Hematopoietic multipotent progenitor cell treated with erythropoietin and hydrocortisone succinate and interleukin-3 and kit ligand, for 4 days (in vitro differentiated cells): Measurements from ENCODE around the gene RGS12.

ENCODE experiments used
- DNase-seq: peaks from one replicate; pipeline ENCODE4 v3.0.0-alpha.2; 2015

The RGS12 gene

GRCh38 chr4:3311489-3312171 lies 18.8 kb downstream of the RGS12 start:
- no peak for DNase-seq

DNA sequence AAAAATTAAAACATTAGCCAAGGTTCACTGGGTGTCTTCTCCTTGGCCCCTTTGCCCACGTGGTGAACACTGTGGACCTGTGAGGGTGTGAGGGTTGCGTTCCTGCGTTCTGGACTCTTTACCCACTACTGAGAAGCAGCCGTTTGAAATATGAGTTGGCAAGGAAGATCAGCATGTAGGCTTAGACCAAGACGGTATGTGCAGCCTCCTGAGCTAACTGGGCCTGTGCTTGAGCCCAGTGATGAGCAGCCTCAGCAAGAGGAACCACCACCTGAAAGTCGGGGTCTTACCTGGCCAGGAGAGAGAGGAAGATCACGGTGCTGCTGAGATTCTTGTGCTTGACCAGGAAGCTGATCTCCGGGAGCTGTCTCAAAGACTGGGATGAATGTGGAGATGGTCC lies 19.5 kb downstream of the RGS12 start:
- DNase-seq: no peak

DNA sequence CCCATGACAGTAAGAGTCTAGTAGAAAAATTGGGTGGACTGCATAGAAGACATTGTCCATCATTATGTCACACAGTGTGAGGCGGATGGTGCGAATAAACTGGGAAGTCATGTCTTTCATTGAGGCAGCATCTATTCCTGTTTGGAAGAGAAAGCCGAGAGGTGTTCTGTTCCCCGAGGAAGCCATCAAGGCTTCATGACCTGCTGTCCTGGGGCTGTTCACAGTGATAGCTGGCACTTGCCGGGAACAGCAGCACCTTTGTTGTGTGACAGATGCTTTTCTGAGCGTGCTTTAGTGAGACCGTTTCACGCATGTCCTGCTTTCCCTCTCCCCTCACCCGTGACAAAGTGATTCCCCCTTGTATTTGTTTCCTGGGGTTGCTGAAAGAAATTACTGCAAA lies 20.3 kb downstream of the RGS12 start:
- no peak for DNase-seq

GRCh38 chr4:3313556-3314228 lies 20.9 kb downstream of the RGS12 start:
- DNase-seq: no peak

DNA sequence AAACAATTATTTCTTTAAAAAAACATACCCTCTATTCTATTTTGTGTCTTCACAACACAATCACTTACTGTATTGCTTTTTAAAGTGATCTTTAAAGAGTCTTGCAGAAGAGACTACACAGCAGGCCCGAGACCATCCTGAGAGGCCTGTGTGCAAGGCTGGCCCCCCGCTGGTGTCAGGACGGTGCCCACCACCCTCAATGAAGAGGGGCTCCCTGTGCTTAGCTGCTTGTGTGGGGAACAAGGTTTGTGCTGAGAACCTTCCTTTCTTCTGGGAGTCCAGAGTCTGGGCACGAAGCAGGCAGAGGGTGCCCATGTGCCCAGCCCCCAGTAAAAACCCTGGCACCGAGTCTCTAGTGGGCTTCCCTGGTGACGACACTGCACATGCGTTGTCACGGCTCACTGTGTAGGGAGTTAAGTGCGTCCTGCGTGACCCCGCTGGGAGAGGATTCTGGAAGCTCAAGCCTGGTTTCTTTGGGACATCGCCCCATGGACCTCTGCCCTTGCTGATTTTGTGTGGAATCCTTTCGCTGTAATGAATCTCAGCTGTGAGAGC lies 22.0 kb downstream of the RGS12 start:
- DNase-seq: no peak

DNA sequence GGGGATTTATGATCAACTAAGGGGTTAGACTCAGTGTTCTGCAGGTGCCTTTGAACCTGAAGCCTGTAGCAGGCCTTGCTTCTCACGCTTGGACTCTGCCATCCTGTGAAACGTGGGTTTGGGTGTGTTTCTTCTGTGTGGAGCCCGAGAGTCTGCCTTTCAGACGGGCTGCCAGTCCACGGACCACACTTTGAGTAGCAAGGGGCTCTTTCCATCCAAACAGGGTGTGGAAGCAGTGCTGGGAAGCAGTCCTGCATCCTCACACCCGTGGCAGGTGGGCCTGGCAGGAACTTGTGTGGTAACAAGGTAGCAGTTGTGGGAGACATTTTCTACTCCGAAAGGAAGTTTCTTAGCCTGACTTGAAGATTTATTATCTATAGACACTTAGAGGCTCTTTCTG lies 22.7 kb downstream of the RGS12 start:
- DNase-seq: no peak

GRCh38 chr4:3316146-3316545 lies 23.3 kb downstream of the RGS12 start:
- DNase-seq: no peak

- DNase-seq: no peak
Observed at GRCh38 chr4:3317011-3317655, 24.3 kb downstream of the RGS12 start.

GRCh38 chr4:3317656-3318211 lies 24.9 kb downstream of the RGS12 start:
- DNase-seq: no peak

DNA sequence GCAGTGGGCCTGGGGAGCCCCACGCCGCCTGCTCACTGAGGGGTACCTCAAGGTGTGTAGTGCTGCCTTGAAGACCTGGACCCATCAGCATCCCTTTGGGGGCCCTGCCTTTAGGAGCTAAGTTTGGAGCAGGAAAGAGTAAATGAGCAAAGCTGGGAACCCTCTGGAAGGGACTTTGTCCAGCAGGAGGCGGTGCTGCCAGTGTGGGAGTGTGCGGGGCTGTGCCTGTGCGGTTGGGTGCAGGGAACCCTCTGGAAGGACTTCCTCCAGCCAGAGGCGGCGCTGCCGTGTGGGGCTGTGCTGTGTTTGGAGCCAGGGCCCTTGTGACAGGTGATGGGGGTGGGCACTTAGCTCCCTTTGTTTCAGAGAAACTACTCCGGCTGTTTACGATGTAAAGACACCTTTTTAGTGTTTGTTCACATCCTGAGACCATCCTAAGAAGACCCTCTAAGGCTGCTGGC lies 25.8 kb downstream of the RGS12 start:
- DNase-seq: no peak

- DNase-seq: no peak
Observed at GRCh38 chr4:3320361-3321023, 27.7 kb downstream of the RGS12 start.

- no peak for DNase-seq
Observed at GRCh38 chr4:3321295-3321889, 28.6 kb downstream of the RGS12 start.

GRCh38 chr4:3322059-3322550 lies 29.3 kb downstream of the RGS12 start:
- peak; percentile 13 for DNase-seq

- no peak for DNase-seq
Observed at GRCh38 chr4:3323071-3323481, 30.3 kb downstream of the RGS12 start.

- no peak for DNase-seq
Observed at GRCh38 chr4:3324093-3324815, 31.4 kb downstream of the RGS12 start.

DNA sequence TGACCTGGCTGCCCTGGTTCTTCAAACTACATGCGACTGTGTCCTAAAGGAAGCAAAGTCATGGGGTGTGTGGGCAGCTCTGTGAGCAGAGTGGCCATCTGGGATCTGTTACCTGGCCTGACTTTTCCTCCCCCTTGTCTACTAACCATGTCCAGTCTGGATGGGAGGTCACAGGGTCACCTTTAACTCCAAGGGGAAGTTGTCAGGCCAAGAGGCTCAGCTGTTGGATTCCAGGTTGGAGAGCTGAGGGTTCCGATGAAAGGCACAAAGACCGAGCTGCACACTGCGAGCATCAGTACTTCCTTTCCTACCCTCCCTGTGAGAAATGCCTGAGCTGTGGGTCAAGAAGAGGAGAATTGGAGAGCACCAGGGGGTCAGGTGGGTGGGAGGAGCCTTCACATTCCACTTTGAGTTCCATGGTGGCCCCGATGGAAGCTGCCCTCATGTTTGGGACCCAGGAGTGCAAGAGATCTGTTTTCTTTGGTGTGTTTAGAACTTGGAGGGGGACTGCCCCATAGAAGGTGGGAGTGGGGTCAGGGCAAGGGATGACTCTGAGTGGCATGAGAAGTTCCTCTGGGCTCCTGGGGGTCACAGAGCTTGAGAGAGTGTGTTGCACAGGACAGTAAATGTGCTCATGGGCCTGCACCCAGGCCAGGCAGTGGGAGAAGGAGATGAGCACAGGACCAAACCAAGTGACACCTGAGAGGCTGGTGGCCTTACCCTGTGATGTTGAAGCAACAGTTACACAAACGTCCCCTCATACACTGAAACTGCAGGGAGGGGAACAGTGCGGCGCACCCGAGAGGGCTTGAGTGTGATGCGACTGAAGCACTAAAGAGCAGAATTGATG lies 36.2 kb downstream of the RGS12 start:
- no peak for DNase-seq

DNA sequence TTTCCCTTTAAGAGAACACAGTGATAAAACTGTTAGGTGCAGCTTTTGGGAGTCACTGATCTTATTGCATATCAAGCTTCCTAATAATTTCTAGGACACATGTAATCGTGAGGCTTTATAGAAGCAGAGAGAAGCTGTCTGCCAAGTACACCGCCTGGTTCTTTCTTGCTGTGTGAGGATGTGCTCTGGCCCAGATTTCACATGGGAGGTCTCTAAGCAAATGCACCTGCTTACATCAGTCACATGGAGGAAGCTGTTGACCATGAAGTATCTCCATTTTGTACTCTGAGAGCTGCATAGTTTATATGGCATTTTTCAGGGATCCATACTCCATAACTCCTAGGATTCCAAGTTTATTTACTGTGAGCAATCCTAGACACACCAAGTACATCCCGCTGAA lies 37.1 kb downstream of the RGS12 start:
- no peak for DNase-seq

DNA sequence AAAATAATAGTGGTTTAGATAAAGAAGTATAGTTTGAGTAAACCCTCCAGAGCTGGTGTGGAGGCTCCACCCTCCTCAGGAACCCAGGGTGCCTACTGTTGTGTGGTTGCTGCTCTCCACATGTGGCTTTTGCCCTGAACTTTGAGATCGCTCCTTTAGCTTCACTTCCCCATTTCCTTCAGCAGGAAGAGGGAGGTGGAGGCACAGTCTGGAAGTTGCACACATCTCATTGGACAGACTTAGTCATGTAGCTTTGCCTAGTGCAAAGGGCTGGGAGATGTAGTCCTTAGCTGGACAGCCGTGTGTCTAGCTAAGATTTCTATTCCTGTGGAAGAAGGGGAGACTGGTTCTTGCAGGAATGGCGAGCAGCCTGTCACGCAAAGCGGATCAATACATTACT lies 37.9 kb downstream of the RGS12 start:
- DNase-seq: peak; percentile 41

DNA sequence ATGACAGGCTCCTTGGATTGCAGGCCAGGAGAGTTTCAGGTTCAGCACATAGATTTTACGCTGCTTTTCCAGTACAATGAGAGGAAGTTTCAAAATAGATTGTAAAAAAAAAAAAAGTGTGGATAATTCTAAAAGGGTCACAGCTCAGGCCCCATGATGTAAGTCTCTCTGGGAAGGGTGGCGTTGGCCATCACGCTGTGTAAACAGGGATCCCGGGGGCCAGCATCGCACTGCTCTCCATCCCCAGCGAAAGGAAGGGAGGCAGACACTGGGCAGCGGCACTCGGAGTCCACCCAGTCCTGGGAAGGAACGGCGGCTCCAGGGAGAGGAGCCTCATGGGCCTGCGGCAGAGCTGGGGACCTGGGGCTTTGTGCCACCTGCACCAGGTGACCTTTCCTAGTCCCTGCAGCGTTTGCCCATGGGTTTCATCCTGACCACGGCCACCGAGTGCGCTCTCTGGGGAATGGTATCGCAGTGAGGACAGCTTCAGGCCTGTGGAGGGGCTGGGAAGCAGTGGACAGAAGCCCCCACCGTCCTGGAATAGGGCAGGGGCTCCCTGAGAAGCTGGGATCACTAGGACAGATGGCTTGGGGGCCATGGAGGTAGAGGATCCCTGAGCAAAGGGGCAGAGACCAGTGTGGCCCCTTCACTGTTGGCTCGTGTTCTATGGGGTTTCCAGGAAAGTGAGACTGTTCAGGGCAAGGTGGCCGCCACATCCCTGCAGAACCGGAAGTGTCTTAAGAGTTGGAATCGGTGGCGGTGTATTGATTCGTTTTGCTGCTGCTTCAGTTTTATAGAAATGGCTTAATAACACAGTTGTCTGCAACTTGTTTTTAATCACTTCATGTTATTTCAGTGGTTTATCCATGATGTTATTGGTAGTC lies 38.9 kb downstream of the RGS12 start:
- no peak for DNase-seq

- no peak for DNase-seq
Observed at GRCh38 chr4:3332498-3332897, 39.7 kb downstream of the RGS12 start.
